ENCODE data around the gene SHISA3.

The SHISA3 gene

GRCh38 chr4:42410446-42410845 is 13.2 kb downstream of the SHISA3 start:
- DNase-seq (ENCODE audit: low read depth): no peak
- TF ChIP-seq CTCF (IDR thresholded peaks at IDR 0.05; ENCODE audit: low read depth, low read length, missing control alignments): no peak
- no peak overlapping the region for H3K4me3 ChIP-seq (ENCODE audit: low read depth, low read length)
- in situ Hi-C loops (cut with HindIII; ENCODE audit: low sequenced_read_pairs): no loop called here

- no peak for TF ChIP-seq CTCF (IDR thresholded peaks at IDR 0.05; ENCODE audit: low read depth, low read length, missing control alignments)
- no peak for DNase-seq (ENCODE audit: low read depth)
- in situ Hi-C loops (cut with HindIII; ENCODE audit: low sequenced_read_pairs): no loop called here
- H3K4me3 ChIP-seq (ENCODE audit: low read depth, low read length): no peak overlapping the region
Measured at GRCh38 chr4:42411803-42412202, 14.5 kb downstream of the SHISA3 start.

GRCh38 chr4:42412251-42412650 is 15.0 kb downstream of the SHISA3 start:
- TF ChIP-seq CTCF (IDR thresholded peaks at IDR 0.05; ENCODE audit: low read depth, low read length, missing control alignments): no peak
- in situ Hi-C loops (cut with HindIII; ENCODE audit: low sequenced_read_pairs): no loop called here
- peak; percentile 78 for DNase-seq (ENCODE audit: low read depth)
- H3K4me3 ChIP-seq (ENCODE audit: low read depth, low read length): no peak overlapping the region

- DNase-seq (ENCODE audit: low read depth): no peak
- TF ChIP-seq CTCF (IDR thresholded peaks at IDR 0.05; ENCODE audit: low read depth, low read length, missing control alignments): no peak
- H3K4me3 ChIP-seq (ENCODE audit: low read depth, low read length): no peak overlapping the region
- in situ Hi-C loops (cut with HindIII; ENCODE audit: low sequenced_read_pairs): no loop called here
Measured at GRCh38 chr4:42415281-42415680, 18.0 kb downstream of the SHISA3 start.

GRCh38 chr4:42416017-42416416 is 18.7 kb downstream of the SHISA3 start:
- no peak for DNase-seq (ENCODE audit: low read depth)
- TF ChIP-seq CTCF (IDR thresholded peaks at IDR 0.05; ENCODE audit: low read depth, low read length, missing control alignments): no peak
- no peak overlapping the region for H3K4me3 ChIP-seq (ENCODE audit: low read depth, low read length)
- in situ Hi-C loops (cut with HindIII; ENCODE audit: low sequenced_read_pairs): no loop called here

- no peak overlapping the region for H3K4me3 ChIP-seq (ENCODE audit: low read depth, low read length)
- no peak for DNase-seq (ENCODE audit: low read depth)
- in situ Hi-C loops (cut with HindIII; ENCODE audit: low sequenced_read_pairs): no loop called here
- TF ChIP-seq CTCF (IDR thresholded peaks at IDR 0.05; ENCODE audit: low read depth, low read length, missing control alignments): no peak
Measured at GRCh38 chr4:42417550-42417949, 20.3 kb downstream of the SHISA3 start.

GRCh38 chr4:42420140-42420539 is 22.9 kb downstream of the SHISA3 start:
- DNase-seq (ENCODE audit: low read depth): no peak
- in situ Hi-C loops (cut with HindIII; ENCODE audit: low sequenced_read_pairs): no loop called here

More at GRCh38 chr4:42420140-42420539, 22.9 kb downstream of the SHISA3 start:
- H3K4me3 ChIP-seq (ENCODE audit: low read depth, low read length): no peak overlapping the region
- TF ChIP-seq CTCF (IDR thresholded peaks at IDR 0.05; ENCODE audit: low read depth, low read length, missing control alignments): no peak
